ENCODE measurements around the gene ZBTB5. TPM values are rescaled to one million over a fixed set of nuclear protein-coding genes. Genes with fewer than 3 reads are reported as not detected.

Gene ZBTB5, protein sequence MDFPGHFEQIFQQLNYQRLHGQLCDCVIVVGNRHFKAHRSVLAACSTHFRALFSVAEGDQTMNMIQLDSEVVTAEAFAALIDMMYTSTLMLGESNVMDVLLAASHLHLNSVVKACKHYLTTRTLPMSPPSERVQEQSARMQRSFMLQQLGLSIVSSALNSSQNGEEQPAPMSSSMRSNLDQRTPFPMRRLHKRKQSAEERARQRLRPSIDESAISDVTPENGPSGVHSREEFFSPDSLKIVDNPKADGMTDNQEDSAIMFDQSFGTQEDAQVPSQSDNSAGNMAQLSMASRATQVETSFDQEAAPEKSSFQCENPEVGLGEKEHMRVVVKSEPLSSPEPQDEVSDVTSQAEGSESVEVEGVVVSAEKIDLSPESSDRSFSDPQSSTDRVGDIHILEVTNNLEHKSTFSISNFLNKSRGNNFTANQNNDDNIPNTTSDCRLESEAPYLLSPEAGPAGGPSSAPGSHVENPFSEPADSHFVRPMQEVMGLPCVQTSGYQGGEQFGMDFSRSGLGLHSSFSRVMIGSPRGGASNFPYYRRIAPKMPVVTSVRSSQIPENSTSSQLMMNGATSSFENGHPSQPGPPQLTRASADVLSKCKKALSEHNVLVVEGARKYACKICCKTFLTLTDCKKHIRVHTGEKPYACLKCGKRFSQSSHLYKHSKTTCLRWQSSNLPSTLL
- 3.8 and 4.7 TPM in 2 replicates for total RNA-seq

DNA sequence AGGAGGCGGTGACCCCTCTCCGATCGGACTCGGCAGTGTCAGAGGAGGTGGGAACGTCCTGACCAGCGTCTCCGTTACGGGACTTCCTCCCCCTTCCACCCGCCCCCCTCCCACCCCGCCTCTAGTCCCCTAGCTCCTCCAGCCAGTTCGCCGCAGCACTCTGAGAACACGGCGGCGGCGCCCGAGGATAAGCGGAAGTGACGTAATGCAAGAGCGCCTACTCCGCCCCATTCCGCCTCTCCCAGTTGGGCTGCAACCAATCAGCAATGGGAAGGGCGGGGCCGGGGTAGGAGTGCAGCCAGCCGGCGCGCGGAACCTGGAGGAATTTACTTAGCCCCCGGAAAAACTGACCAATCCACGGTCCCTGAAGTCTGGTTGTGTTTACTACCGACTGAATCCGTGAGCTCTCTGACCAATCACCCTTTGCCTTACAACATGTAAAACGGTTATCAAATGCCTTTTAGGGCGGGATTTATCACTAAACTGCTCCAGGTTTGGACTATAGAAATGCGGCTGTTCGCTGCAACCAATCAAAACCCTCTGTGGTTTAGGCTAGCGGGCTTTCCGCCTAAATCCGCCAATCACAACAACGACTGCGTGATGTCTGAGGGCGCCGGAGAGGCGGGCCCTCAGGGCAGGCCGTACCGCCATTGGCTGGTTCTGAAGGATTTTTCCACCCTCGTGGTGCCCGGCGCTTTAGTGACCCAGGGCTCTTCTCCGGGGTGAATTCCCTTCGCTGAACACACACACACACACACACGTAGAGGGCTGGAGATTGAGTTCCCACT is at the start of gene ZBTB5:
Gene ZBTB5 (minus strand): TSS at position 202 of the 788 bp plus-strand sequence. CDS start 22,899 bp downstream, outside the sequence.

DNA sequence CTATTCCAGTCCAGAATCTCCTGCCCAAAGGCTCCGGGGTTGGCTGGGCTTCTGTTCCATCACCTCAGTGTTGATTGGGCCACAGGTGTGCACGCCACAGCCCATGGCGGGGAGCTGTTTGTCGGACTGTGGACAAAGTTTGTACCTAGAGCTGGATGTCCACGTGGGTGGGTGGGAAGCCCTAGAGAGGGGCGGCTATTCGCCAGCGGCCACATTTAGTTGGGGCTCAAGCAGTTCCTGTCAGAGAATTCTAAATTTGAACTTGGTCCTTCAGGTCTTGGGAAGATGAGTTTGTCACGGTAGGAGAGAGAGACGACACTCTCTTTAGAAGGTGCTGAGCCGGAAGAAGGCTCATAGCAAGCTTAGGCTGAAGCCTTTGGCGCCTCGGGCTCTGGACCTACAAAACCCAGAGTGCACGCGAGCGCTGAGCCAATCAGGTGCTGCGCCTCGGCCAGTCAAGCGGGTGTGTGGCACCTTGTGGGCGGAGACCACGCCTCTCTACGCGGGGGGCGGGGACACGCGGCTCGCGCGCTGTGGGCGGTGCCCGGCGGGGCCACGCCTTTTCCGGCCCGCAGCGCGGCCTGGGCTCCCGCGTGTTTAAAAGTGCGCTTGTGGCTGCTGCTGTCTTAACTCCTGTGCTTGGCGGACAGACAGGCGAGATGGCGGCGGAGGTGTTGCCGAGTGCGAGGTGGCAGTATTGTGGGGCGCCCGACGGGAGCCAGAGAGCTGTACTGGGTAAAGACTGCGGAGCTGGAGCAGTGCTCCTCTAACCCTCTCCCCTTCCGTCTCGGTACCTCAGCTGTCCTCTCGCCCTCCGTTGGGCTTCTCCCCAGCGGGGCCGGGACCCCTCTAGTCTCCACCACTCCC is 20.4 kb upstream of the ZBTB5 start, which contains the start of gene POLR1E:
Gene POLR1E (plus strand): TSS at position 560 of the 867 bp plus-strand sequence. CDS start 100 bp downstream, at position 660.

DNA sequence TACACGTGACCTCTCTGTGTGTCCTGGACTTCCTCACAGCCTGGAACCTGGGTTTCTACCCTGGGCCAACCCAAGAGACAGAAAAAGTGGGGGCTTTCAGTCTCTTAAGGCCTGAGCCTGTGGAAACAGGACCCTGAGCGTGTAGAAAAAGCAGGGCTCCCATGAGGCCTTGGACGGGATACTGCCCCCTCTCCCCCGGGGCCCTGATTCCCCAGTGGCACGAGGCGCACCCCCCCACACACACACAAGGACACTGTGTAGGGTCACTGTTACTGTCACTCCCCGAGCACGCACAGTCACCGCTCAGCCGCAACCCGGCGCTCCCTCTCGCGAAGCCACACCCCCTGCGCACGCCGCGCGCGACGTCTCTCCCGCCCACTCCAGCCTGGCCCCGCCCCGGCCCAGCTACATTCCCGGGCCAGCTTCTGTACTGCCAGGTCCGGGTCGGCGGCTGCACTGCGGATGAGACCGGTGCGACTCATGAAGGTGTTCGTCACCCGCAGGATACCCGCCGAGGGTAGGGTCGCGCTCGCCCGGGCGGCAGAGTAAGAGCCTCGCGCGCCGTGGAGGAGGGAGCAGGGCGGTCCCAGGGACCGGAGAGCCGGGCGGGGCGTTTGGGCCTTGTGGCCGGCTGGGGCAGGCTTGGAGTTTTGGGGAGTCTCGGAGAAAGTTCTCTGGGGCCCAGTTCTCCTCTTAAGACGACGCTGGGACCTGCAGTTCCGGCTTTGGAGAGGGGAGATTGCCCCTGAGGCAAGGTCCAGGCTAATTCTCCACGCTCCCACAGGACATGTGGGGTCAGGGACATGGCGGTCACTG is 42.8 kb downstream of the ZBTB5 start, which contains the start of gene GRHPR:
Gene GRHPR (plus strand): TSS at position 408 of the 816 bp plus-strand sequence. CDS start 55 bp downstream, at position 463.

Other genes starting within 250 kb of the ZBTB5 start
- 115 and 129 TPM in 2 replicates for gene GRHPR, start 42.8 kb downstream of the ZBTB5 start, total RNA-seq
- gene POLR1E, start 20.5 kb upstream of the ZBTB5 start, total RNA-seq: 29.0 and 34.3 TPM in 2 replicates
- 9.3 and 11.5 TPM in 2 replicates for gene FBXO10, start 110.9 kb upstream of the ZBTB5 start, total RNA-seq
- 148 and 160 TPM in 2 replicates for gene TOMM5, start 127.1 kb upstream of the ZBTB5 start, total RNA-seq
- gene FRMPD1, start 185.5 kb upstream of the ZBTB5 start, total RNA-seq: not detected in 2 replicates